H1 (cell line): Measurements from ENCODE around the gene COG7.

Experiments
- ASH2L ChIP-seq: fragments of 200-600, 300-600 bp; sonication (generic); IDR thresholded peaks from one replicate; pipeline ENCODE4 v1.7.1; 2017; ENCODE audit warnings: low read length
- CBX8 ChIP-seq: fragments of 300-800, 300-1000 bp; sonication (generic); IDR thresholded peaks from 2 replicates; pipeline ENCODE4 v1.7.1; 2016; ENCODE audit warnings: low read depth, low read length, borderline replicate concordance
- CTCF ChIP-seq, 3 experiments: IDR thresholded peaks; 1 replicate in 2 of 3; 2 replicates in 1 of 3; pipeline versions ENCODE4 v1.5.1 to v1.6.1; 2011; ENCODE audit warnings: low read length in 3 of 3, mild to moderate bottlenecking in 3 of 3, inconsistent platforms in 2 of 3, low read depth in 1 of 3, moderate library complexity in 1 of 3; ENCODE audit not compliant: insufficient read depth in 1 of 3; ENCODE audit errors: control extremely low read depth in 1 of 3
- EZH2 ChIP-seq: fragments of 200-600 bp; sonication (generic); IDR thresholded peaks from 2 replicates; pipeline ENCODE4 v1.7.1; 2012; ENCODE audit warnings: low read depth, mild to moderate bottlenecking, moderate library complexity, low read length, inconsistent platforms; ENCODE audit not compliant: severe bottlenecking
- HDAC2 ChIP-seq, 2 experiments: fragments of 300-600 bp in 1 of 2; sonication (generic) in 1 of 2; IDR thresholded peaks; 2 replicates each; pipeline ENCODE4 v1.6.1; 2011 to 2012; ENCODE audit warnings: low read depth in 2 of 2, low read length in 2 of 2, mild to moderate bottlenecking in 2 of 2, moderate library complexity in 2 of 2, borderline replicate concordance in 1 of 2, inconsistent platforms in 1 of 2
- POLR2A ChIP-seq, 2 experiments: IDR thresholded peaks; 1 replicate in 1 of 2; 2 replicates in 1 of 2; pipeline ENCODE4 v1.6.1; 2011; ENCODE audit warnings: low read depth in 2 of 2, low read length in 2 of 2, mild to moderate bottlenecking in 2 of 2; ENCODE audit errors: control extremely low read depth in 1 of 2
- POLR2AphosphoS5 ChIP-seq: IDR thresholded peaks from 2 replicates; pipeline ENCODE4 v1.6.1; 2011; ENCODE audit warnings: low read depth, low read length
- RAD21 ChIP-seq, 2 experiments: IDR thresholded peaks in 1 of 2; conservative IDR thresholded peaks in 1 of 2; 2 replicates each; pipeline ENCODE4 v1.6.1; 2011; ENCODE audit warnings: low read depth in 2 of 2, low read length in 2 of 2, improper control_type of control experiment in 1 of 2, inconsistent platforms in 1 of 2, mild to moderate bottlenecking in 1 of 2, moderate library complexity in 1 of 2
- RFX5 ChIP-seq: IDR thresholded peaks from 2 replicates; pipeline ENCODE4 v1.6.1; 2011; ENCODE audit warnings: low read depth, low read length, improper control_type of control experiment, borderline replicate concordance
- SP2 ChIP-seq: IDR thresholded peaks from 2 replicates; pipeline ENCODE4 v1.6.1; 2012; ENCODE audit warnings: mild to moderate bottlenecking, low read length, inconsistent platforms
- SUZ12 ChIP-seq: fragments of 200-600 bp; sonication (generic); IDR thresholded peaks from 2 replicates; pipeline ENCODE4 v1.6.1; 2012; ENCODE audit warnings: mild to moderate bottlenecking, inconsistent platforms, low read length, moderate library complexity, mixed read lengths
- TAF1 ChIP-seq: IDR thresholded peaks from 2 replicates; pipeline ENCODE4 v1.6.1; 2011; ENCODE audit warnings: mild to moderate bottlenecking, low read depth, low read length
- TEAD4 ChIP-seq: IDR thresholded peaks from 2 replicates; pipeline ENCODE4 v1.6.1; 2012; ENCODE audit warnings: low read depth, low read length, inconsistent platforms, mixed read lengths

GRCh38 chr16:23354246-23354645 lies 98.7 kb downstream of the COG7 start:
- TF ChIP-seq TEAD4 (no peak), RAD21 (IDR thresholded peaks at IDR 0.05 in 1 of 2, conservative IDR thresholded peaks at IDR 0.05 in 1 of 2; ENCODE audit: low read depth in 2 of 2, low read length in 2 of 2) (no peak), CBX8 (no peak), CTCF (IDR thresholded peaks at IDR 0.05; ENCODE audit: control extremely low read depth in 1 of 3, insufficient read depth in 1 of 3, low read depth in 1 of 3, low read length in 3 of 3) (no peak), POLR2A (IDR thresholded peaks at IDR 0.05; ENCODE audit: control extremely low read depth in 1 of 2, low read depth in 2 of 2, low read length in 2 of 2) (no peak), SUZ12 (no peak), TAF1 (no peak), SP2 (no peak), ASH2L (no peak), POLR2AphosphoS5 (no peak), EZH2 (no peak), HDAC2 (IDR thresholded peaks at IDR 0.05; ENCODE audit: borderline replicate concordance in 1 of 2, low read depth in 2 of 2, low read length in 2 of 2) (no peak), RFX5 (no peak)
